Spleen (tissue), 7 donors: ENCODE results near the gene BFSP1.

Experiments
- POLR2AphosphoS5 ChIP-seq, 3 donors: sonication (generic); formaldehyde crosslinking; IDR thresholded peaks; one replicate each; pipeline ENCODE4 v1.5.1; 2017; ENCODE audit warnings: antibody characterized with exemption in 3 of 3
- TF ChIP-seq, protein P1 (sequence below), 11 experiments: fragments of 200-600 bp in 7 of 11; fragments of 450-650 bp in 4 of 11; sonication (generic) in 4 of 11; IDR thresholded peaks in 8 of 11; conservative IDR thresholded peaks in 3 of 11; 1 replicate in 7 of 11; 2 replicates in 4 of 11; pipeline versions ENCODE4 v1.4.0 to v1.8.0; 2016 to 2021; ENCODE audit warnings: antibody characterized with exemption in 11 of 11, inconsistent platforms in 4 of 11, mild to moderate bottlenecking in 1 of 11
- donor health status: DM: no; HTN: no; CAD: no; lungs with moderate emphysema.
- donor health status: DM: no; HTN: no; CAD: no.
- donor health status: DM: no; HTN: no; CAD: no.

DNA sequence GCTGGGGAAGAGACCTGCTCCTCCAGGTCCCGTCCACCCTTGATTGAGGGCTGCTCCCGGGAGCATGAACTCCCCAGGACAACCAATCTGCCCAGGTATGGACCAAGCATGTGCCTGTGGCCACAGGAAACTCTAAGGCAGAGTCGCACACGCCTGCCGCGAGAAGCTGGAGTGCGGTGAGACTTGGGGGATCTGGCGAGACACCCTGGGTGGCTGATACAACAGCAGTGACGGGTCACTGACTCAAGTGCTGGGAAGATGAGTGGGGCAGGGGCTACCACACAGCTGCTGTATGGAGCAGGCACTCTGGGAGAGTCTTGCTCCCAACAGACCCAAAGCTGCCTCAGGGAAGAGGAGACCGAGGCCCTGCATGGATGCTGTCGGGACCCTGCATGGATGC, 40.1 kb downstream of the BFSP1 start:
- TF ChIP-seq POLR2AphosphoS5 (IDR thresholded peaks at IDR 0.05): no peak
- TF ChIP-seq, protein P1, sequence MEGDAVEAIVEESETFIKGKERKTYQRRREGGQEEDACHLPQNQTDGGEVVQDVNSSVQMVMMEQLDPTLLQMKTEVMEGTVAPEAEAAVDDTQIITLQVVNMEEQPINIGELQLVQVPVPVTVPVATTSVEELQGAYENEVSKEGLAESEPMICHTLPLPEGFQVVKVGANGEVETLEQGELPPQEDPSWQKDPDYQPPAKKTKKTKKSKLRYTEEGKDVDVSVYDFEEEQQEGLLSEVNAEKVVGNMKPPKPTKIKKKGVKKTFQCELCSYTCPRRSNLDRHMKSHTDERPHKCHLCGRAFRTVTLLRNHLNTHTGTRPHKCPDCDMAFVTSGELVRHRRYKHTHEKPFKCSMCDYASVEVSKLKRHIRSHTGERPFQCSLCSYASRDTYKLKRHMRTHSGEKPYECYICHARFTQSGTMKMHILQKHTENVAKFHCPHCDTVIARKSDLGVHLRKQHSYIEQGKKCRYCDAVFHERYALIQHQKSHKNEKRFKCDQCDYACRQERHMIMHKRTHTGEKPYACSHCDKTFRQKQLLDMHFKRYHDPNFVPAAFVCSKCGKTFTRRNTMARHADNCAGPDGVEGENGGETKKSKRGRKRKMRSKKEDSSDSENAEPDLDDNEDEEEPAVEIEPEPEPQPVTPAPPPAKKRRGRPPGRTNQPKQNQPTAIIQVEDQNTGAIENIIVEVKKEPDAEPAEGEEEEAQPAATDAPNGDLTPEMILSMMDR (IDR thresholded peaks at IDR 0.05 in 8 of 11, conservative IDR thresholded peaks at IDR 0.05 in 3 of 11): no peak
